Esophagus squamous epithelium (tissue), 4 donors: ENCODE data around the gene CCDC78.

Experiments
- CTCF ChIP-seq, 6 experiments: fragments of 450-650 bp in 4 of 6; fragments of 200-600 bp in 2 of 6; sonication (generic) in 2 of 6; IDR thresholded peaks; one replicate each; pipeline ENCODE4 v1.5.1; 2016 to 2019; ENCODE audit warnings: antibody characterized with exemption in 6 of 6, mild to moderate bottlenecking in 4 of 6, moderate library complexity in 4 of 6
- POLR2A ChIP-seq, 4 donors: fragments of 450-650 bp; IDR thresholded peaks; one replicate each; pipeline ENCODE4 v1.6.1; 2017; ENCODE audit warnings: antibody characterized with exemption in 4 of 4, mild to moderate bottlenecking in 4 of 4, moderate library complexity in 3 of 4

- TF ChIP-seq POLR2A (IDR thresholded peaks at IDR 0.05), result no peak
- TF ChIP-seq CTCF (IDR thresholded peaks at IDR 0.05), result no peak
These were observed 46.7 kb upstream of the CCDC78 start for GRCh38 chr16:772959-773358.
